ENCODE data around the gene DGKA. TPM values are rescaled to one million over a fixed set of nuclear protein-coding genes. Genes with fewer than 3 reads are reported as not detected.
A peak's percentile ranks its signal among the peaks of the same experiment; 100 is the strongest.

Gene DGKA
- total RNA-seq (2021; ENCODE audit: unreplicated experiment) = 7.6 TPM
- 5.8 TPM for polyA plus RNA-seq (2012; ENCODE audit: insufficient read length)
- percentile 36 among the genes with signal in this experiment for Bru-seq, nascent RNA
- BruChase-seq, experiment 1, labeled RNA remaining after a 2-hour chase = percentile 39 among the genes with signal in this experiment
- percentile 39 among the genes with signal in this experiment for BruChase-seq, experiment 2, labeled RNA remaining after a 6-hour chase
- long read RNA-seq, partial matches to known transcripts = 1 of 4 reads
- long read RNA-seq, other reads (novel, unspliced or antisense) = 2 of 4 reads

DNA sequence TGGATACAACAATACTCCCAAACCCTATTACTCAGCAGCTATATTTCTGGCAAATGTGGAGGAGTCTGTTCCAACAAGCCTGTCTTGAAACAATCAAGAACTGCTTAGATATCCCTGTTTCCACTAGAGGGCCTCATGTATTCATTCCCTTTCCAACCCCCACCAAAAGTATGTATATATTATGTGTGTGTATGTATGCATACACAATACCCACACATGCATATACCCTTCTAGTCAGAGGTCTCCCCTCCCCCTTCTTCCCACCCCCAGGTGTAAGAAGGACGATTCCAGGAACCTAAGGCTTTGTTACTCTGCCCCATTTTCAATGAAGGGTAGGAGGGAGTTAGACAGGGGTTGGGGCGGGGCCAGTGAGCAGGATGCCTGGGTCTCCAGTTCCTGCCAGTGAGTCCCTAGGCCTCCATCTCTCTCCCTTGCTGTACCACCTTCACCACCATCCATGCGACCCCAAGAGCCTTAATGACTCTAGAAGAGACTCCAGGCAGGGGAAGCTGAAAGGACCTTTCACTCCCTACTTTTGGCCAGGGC, at the start of gene DGKA:
Gene DGKA, plus strand, starts transcription at position 392 of the 546 bp plus-strand sequence. CDS start 5,342 bp downstream, outside the sequence.
- in situ Hi-C loops (cut with HindIII; ENCODE audit: low pct_unique_long_range_greater_than_20kb, low sequenced_read_pairs) = no loop called here

DNA sequence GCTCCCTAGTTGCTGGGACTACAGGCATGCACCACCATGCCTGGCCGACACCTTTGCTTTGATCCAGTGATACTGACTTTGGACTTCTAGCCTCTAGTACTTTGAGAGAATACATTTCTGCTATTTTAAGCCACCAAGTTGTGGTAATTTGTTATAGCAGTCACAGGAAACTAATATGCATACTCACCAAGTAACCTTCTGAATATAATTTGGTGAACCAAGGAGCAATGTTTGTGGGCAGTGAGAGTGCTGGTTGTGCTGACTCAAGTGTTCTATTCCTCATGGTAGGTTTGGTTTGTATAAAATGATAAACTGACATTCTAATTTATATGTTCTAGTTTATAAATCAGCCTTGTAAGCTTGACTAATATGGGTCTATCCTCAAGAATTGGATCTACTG, 45.8 kb upstream of the DGKA start:
- DNase-seq (ENCODE audit: low read depth, low spot score) (no peak), ATAC-seq (no peak)
- POLR2A ChIA-PET = interaction anchor here (0.6 kb wide), 1 partner anchor 65 kb away, joined by 3 read pairs; no protein-coding TSS in a partner anchor
- Histone ChIP-seq H3K4me3 (ENCODE audit: low read depth in 2 of 2, low read length in 2 of 2) (no peak overlapping the region), H3K4me1 (ENCODE audit: control insufficient read depth, insufficient read depth, low read length) (no peaks in the 10 kb centered on the region), H3K9me3 (ENCODE audit: control insufficient read depth, insufficient read depth, low read depth, low read length) (no peaks in the 10 kb centered on the region), H3K36me3 (ENCODE audit: control insufficient read depth, insufficient read depth, low read length) (no peaks in the 10 kb centered on the region), H3K27ac (ENCODE audit: low read length) (no peak overlapping the region), H3K27me3 (ENCODE audit: control insufficient read depth, insufficient read depth, low read length) (no peaks in the 10 kb centered on the region)
- CTCF ChIA-PET = no interaction called here
- no TSS peak for BruUV-seq (replicated peaks)
- intact Hi-C loops (cut with micrococcal nuclease; ENCODE audit: unreplicated experiment) (no loop called here), in situ Hi-C loops (cut with HindIII; ENCODE audit: low pct_unique_long_range_greater_than_20kb, low sequenced_read_pairs) (no loop called here)
- TF ChIP-seq, protein P1, sequence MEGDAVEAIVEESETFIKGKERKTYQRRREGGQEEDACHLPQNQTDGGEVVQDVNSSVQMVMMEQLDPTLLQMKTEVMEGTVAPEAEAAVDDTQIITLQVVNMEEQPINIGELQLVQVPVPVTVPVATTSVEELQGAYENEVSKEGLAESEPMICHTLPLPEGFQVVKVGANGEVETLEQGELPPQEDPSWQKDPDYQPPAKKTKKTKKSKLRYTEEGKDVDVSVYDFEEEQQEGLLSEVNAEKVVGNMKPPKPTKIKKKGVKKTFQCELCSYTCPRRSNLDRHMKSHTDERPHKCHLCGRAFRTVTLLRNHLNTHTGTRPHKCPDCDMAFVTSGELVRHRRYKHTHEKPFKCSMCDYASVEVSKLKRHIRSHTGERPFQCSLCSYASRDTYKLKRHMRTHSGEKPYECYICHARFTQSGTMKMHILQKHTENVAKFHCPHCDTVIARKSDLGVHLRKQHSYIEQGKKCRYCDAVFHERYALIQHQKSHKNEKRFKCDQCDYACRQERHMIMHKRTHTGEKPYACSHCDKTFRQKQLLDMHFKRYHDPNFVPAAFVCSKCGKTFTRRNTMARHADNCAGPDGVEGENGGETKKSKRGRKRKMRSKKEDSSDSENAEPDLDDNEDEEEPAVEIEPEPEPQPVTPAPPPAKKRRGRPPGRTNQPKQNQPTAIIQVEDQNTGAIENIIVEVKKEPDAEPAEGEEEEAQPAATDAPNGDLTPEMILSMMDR (IDR thresholded peaks at IDR 0.05) = no peak
- TF ChIP-seq POLR2AphosphoS5 (IDR thresholded peaks at IDR 0.05; ENCODE audit: low read depth, low read length) (no peak), SIN3A (IDR thresholded peaks at IDR 0.05; ENCODE audit: borderline replicate concordance, insufficient read depth, low read depth, low read length) (no peak)

More for the DNA sequence above, at the start of gene DGKA:
- TF ChIP-seq, protein P2, sequence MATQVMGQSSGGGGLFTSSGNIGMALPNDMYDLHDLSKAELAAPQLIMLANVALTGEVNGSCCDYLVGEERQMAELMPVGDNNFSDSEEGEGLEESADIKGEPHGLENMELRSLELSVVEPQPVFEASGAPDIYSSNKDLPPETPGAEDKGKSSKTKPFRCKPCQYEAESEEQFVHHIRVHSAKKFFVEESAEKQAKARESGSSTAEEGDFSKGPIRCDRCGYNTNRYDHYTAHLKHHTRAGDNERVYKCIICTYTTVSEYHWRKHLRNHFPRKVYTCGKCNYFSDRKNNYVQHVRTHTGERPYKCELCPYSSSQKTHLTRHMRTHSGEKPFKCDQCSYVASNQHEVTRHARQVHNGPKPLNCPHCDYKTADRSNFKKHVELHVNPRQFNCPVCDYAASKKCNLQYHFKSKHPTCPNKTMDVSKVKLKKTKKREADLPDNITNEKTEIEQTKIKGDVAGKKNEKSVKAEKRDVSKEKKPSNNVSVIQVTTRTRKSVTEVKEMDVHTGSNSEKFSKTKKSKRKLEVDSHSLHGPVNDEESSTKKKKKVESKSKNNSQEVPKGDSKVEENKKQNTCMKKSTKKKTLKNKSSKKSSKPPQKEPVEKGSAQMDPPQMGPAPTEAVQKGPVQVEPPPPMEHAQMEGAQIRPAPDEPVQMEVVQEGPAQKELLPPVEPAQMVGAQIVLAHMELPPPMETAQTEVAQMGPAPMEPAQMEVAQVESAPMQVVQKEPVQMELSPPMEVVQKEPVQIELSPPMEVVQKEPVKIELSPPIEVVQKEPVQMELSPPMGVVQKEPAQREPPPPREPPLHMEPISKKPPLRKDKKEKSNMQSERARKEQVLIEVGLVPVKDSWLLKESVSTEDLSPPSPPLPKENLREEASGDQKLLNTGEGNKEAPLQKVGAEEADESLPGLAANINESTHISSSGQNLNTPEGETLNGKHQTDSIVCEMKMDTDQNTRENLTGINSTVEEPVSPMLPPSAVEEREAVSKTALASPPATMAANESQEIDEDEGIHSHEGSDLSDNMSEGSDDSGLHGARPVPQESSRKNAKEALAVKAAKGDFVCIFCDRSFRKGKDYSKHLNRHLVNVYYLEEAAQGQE (IDR thresholded peaks at IDR 0.05; ENCODE audit: insufficient read depth in 1 of 2, low read depth in 2 of 2, low read length in 1 of 2) = no peak
- TF ChIP-seq, protein P1 (IDR thresholded peaks at IDR 0.05) = peak; percentile 84
- peak; percentile 67 for DNase-seq (ENCODE audit: low read depth, low spot score)
- H3K27me3 ChIP-seq (ENCODE audit: control insufficient read depth, insufficient read depth, low read length) = peaks cover 14% of the 10 kb centered on the region; the same call in 1 of the 2 replicates
- H3K4me3 ChIP-seq (ENCODE audit: low read depth in 2 of 2, low read length in 2 of 2) = peak within 1 kb of the TSS; percentile 46 to 69
- ChIA-PET CTCF (interaction anchor here (0.5 to 2.1 kb wide), 8 partner anchors 9 to 104 kb away, joined by 3 to 22 read pairs (median 4); partner anchors contain the start of genes DNAJC14 and RAB5B), POLR2A (interaction anchor here (0.6 kb wide), 1 partner anchor 1916 kb away, joined by 7 read pairs; the partner anchor contains the start of gene CTDSP2)
- peak; percentile 53 for ATAC-seq
- peaks cover 33% of the 10 kb centered on the region for H3K4me1 ChIP-seq (ENCODE audit: control insufficient read depth, insufficient read depth, low read length)
- H3K9me3 ChIP-seq (ENCODE audit: control insufficient read depth, insufficient read depth, low read depth, low read length) = no peaks in the 10 kb centered on the region
- no TSS peak for BruUV-seq (replicated peaks)
- intact Hi-C loops (cut with micrococcal nuclease; ENCODE audit: unreplicated experiment) = no loop called here
- H3K36me3 ChIP-seq (ENCODE audit: control insufficient read depth, insufficient read depth, low read length) = no peaks in the 10 kb centered on the region; the same call in 1 of the 2 replicates
- peak within 1 kb of the TSS; percentile 69 for H3K27ac ChIP-seq (ENCODE audit: low read length)
